GM13977 (cell line): ENCODE results near the gene PCDHGA11.
"Not testable (repeated sequence)": the region's sequence is repeated elsewhere in the genome, so short reads cannot be mapped to it uniquely, and the experiment has no call there.

Source experiments
- DNase-seq: peaks from one replicate; pipeline ENCODE4 v3.0.0; 2012; ENCODE audit warnings: low spot score
- CTCF ChIP-seq: IDR thresholded peaks from 2 replicates; pipeline ENCODE4 v1.5.1; 2012; ENCODE audit warnings: mild to moderate bottlenecking, control low read depth; ENCODE audit not compliant: insufficient read depth; ENCODE audit errors: extremely low read depth, missing control alignments
- in situ Hi-C: fragments of 300-500 bp; cut with MboI; formaldehyde crosslinking; loops from one replicate; pipeline ENCODE4 v1.12.0; 2022; ENCODE audit warnings: low sequenced_read_pairs, low pct_unique_long_range_greater_than_20kb, mixed read lengths, inconsistent platforms; ENCODE audit not compliant: unreplicated experiment

The PCDHGA11 gene

GRCh38 chr5:141430332-141431113 is 9.7 kb downstream of the PCDHGA11 start, which contains the start of gene PCDHGA12:
PCDHGA12 (plus strand) TSS chr5:141430507; CDS start chr5:141430760, 253 bp downstream.
- peak; percentile 85 for DNase-seq
- TF ChIP-seq CTCF, result peak; percentile 61
- in situ Hi-C loops, result no loop called here

- in situ Hi-C loops, result no loop called here
These were observed 10.4 kb downstream of the PCDHGA11 start for GRCh38 chr5:141431286-141431685.

GRCh38 chr5:141432308-141432707 is 11.5 kb downstream of the PCDHGA11 start:
- in situ Hi-C loops, DNase-seq: not testable (repeated sequence)

More at GRCh38 chr5:141431286-141431685, 10.4 kb downstream of the PCDHGA11 start:
- DNase-seq, result peak; percentile 61
- no peak for TF ChIP-seq CTCF

- DNase-seq, in situ Hi-C loops: not testable (repeated sequence)
These were observed 11.9 kb downstream of the PCDHGA11 start for GRCh38 chr5:141432726-141433125.

- no peak for TF ChIP-seq CTCF
- in situ Hi-C loops, result no loop called here
- no peak for DNase-seq
These were observed 13.2 kb downstream of the PCDHGA11 start for GRCh38 chr5:141434006-141434405.

GRCh38 chr5:141437221-141437620 is 16.4 kb downstream of the PCDHGA11 start:
- DNase-seq, result no peak
- in situ Hi-C loops, result no loop called here
- TF ChIP-seq CTCF, result no peak

- no peak for DNase-seq
- in situ Hi-C loops, result no loop called here
- no peak for TF ChIP-seq CTCF
These were observed 18.7 kb downstream of the PCDHGA11 start for GRCh38 chr5:141439411-141440141.
